ENCODE measurements around the gene CASKIN1. TPM values are rescaled to one million over a fixed set of nuclear protein-coding genes. Genes with fewer than 3 reads are reported as not detected.

Gene CASKIN1
- total RNA-seq, 1 experiment from 2014 or later: 5.9 TPM

GRCh38 chr16:2159175-2159838 lies 37.1 kb downstream of the CASKIN1 start:
- Histone ChIP-seq H3K4me1 (ENCODE audit: control insufficient read depth in 1 of 2, insufficient read depth in 2 of 2, low read length in 2 of 2) (peaks cover 51 to 72% of the 10 kb centered on the region in 2 experiments), H3K27ac (ENCODE audit: low read depth, low read length) (peak overlapping the region; percentile 80; the same call in 1 of the 2 replicates), H2AFZ (ENCODE audit: low read depth, low read length, poor library complexity, severe bottlenecking) (no peak overlapping the region), H4K20me1 (ENCODE audit: insufficient read depth) (no peaks in the 10 kb centered on the region), H3K9me3 (ENCODE audit: control insufficient read depth in 1 of 2, insufficient read depth in 1 of 2, low read depth in 1 of 2, low read length in 2 of 2) (no peaks in the 10 kb centered on the region), H3K4me3 (replicated peaks in 1 of 2; ENCODE audit: low read depth in 1 of 2, low read length in 2 of 2) (no peak overlapping the region), H3K36me3 (ENCODE audit: control insufficient read depth in 1 of 2, insufficient read depth in 2 of 2, low read length in 2 of 2) (peaks cover 0 to 14% of the 10 kb centered on the region in 2 experiments; a peak in 1 of 4 replicates), H3K27me3 (ENCODE audit: insufficient read depth, low read length) (no peaks in the 10 kb centered on the region), H3K79me2 (ENCODE audit: insufficient read depth, low read length) (peaks cover 92% of the 10 kb centered on the region), H3K4me2 (ENCODE audit: low read length) (no peak overlapping the region; the same call in 1 of the 2 replicates), H3K9me2 (ENCODE audit: insufficient read depth) (no peaks in the 10 kb centered on the region), H3K9ac (ENCODE audit: low read length) (peak overlapping the region; percentile 98; the same call in 1 of the 2 replicates)
- ChIA-PET POLR2A (no interaction called here), RAD21 (ENCODE audit: low non-redundant PET in 1 of 2, low total read pairs in 2 of 2, uncharacterized antibody in 2 of 2, unreplicated experiment in 2 of 2) (no interaction called here), CTCF (no interaction called here)
- TF ChIP-seq POLR2A (IDR thresholded peaks at IDR 0.05; ENCODE audit: borderline replicate concordance, extremely low read depth, insufficient read depth, insufficient read length): no peak
- TF ChIP-seq CEBPB (IDR thresholded peaks at IDR 0.05; ENCODE audit: low read depth): no peak
- no peak for TF ChIP-seq RAD21 (IDR thresholded peaks at IDR 0.05; ENCODE audit: low read depth)
- TF ChIP-seq, protein P1, sequence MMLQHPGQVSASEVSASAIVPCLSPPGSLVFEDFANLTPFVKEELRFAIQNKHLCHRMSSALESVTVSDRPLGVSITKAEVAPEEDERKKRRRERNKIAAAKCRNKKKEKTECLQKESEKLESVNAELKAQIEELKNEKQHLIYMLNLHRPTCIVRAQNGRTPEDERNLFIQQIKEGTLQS (IDR thresholded peaks at IDR 0.05): no peak
- TF ChIP-seq ZNF274 (IDR thresholded peaks at IDR 0.05; ENCODE audit: low read depth, low read length): no peak
- TF ChIP-seq ELF1 (IDR thresholded peaks at IDR 0.05; ENCODE audit: borderline replicate concordance, low read depth): no peak
- no peak for TF ChIP-seq EGR1 (IDR thresholded peaks at IDR 0.05; ENCODE audit: low read depth)
- TF ChIP-seq EZH2 (IDR thresholded peaks at IDR 0.05): no peak
- no peak for TF ChIP-seq REST (IDR thresholded peaks at IDR 0.05; ENCODE audit: low read depth)
- no peak for TF ChIP-seq POLR2AphosphoS5 (IDR thresholded peaks at IDR 0.05; ENCODE audit: low read depth, low read length)
- TF ChIP-seq JUND (IDR thresholded peaks at IDR 0.05): no peak
- TF ChIP-seq CBX3 (IDR thresholded peaks at IDR 0.05; ENCODE audit: low read depth): no peak
- TF ChIP-seq, protein P2, sequence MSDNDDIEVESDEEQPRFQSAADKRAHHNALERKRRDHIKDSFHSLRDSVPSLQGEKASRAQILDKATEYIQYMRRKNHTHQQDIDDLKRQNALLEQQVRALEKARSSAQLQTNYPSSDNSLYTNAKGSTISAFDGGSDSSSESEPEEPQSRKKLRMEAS (IDR thresholded peaks at IDR 0.05): no peak
- TF ChIP-seq CTCF (IDR thresholded peaks at IDR 0.05 in 2 of 3, conservative IDR thresholded peaks at IDR 0.05 in 1 of 3; ENCODE audit: borderline replicate concordance in 1 of 3, insufficient read depth in 1 of 3, low read depth in 2 of 3, low read length in 2 of 3): no peak
- no peak for TF ChIP-seq ZFX (IDR thresholded peaks at IDR 0.05)
- intact Hi-C loops (cut with micrococcal nuclease): loop anchor here (5.0 kb wide), 1 partner anchor 863 kb away; the partner anchor contains the start of genes HCFC1R1, THOC6 and TNFRSF12A
- ATAC-seq (no peak), DNase-seq (ENCODE audit: low read depth, low spot score) (no peak)
- no TSS peak for BruUV-seq (replicated peaks)
